ENCODE results near the gene PXN.

GRCh38 chr12:120230326-120230973 is 35.1 kb downstream of the PXN start:
- TF ChIP-seq CTCF (conservative IDR thresholded peaks at IDR 0.05 in 1 of 2, IDR thresholded peaks at IDR 0.05 in 1 of 2; ENCODE audit: extremely low read depth in 1 of 2, insufficient read depth in 1 of 2, low read depth in 1 of 2, low read length in 2 of 2) (no peak), EZH2 (IDR thresholded peaks at IDR 0.05; ENCODE audit: borderline replicate concordance, low read length) (no peak)
